GM19240 (cell line): ENCODE measurements around the gene BBX.

Source experiments
- DNase-seq: peaks from one replicate; pipeline ENCODE4 v3.0.0; 2011; ENCODE audit warnings: low spot score; ENCODE audit not compliant: insufficient read length

The BBX gene

DNA sequence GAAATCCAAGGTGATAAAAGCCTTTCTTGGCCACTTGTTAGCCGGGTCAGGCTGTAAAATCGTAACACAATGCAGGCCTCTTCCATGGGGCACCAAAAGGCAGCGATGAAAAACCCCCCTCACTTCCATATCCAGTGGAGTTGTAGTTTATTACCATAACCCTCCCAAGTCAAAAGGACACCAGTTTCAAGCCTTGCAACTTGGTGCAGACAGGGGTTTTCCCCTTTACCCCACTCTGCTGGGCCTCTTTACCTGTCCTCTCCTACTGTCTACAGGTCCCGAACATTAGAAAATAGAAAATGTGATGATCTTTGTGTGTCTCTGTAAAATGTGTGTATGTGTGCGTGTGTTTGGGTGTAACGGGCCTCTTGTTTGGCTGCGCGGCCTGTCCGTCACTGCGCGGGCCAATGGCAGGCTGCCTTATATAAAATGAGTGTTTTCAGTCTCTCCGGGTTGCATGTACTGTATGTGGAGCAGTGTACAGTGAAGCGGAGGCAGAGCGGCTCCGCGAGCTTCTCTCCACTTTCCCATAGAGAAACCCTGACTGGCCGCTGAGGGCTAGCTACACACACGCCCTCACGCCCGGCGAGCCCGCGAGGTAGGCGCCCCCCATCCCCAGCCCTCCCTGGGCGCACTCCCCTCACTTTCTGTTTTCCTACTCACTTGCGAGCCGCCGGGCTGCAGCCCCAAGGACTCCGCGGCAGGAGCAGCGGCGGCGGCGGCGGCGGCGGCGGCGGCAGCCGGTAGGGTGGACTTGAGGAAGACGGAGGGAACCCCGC lies at the start of gene BBX:
Gene BBX (plus strand): TSS at position 453 of the 779 bp plus-strand sequence. CDS start 187,499 bp downstream, outside the sequence.
- DNase-seq, result no peak

- no peak for DNase-seq
Measured at GRCh38 chr3:107476462-107476861, 46.3 kb upstream of the BBX start.

- no peak for DNase-seq
Measured at GRCh38 chr3:107487490-107487889, 35.3 kb upstream of the BBX start.

- no peak for DNase-seq
Measured at GRCh38 chr3:107488942-107489341, 33.8 kb upstream of the BBX start.

DNA sequence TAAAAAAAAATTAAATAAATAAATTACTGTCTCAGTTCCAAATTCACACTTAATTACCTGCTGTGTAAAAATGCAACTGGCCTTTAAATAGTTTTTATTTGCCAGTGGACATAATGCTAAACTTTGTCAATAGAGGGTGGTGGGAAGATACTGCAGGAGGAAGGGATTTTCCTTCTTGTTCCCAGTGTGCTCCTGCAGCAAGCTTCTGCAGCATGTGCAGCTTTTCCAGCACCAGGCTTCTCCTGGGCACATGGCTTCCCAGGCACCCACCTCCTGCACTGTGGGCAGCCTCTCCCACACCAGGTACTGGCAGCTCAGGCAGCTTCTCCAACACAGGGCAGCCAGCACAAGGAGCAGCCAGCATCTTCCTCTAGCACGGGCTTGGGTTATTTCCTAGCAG lies 29.6 kb upstream of the BBX start:
- DNase-seq, result no peak

- DNase-seq, result no peak
Measured at GRCh38 chr3:107496855-107497254, 25.9 kb upstream of the BBX start.

DNA sequence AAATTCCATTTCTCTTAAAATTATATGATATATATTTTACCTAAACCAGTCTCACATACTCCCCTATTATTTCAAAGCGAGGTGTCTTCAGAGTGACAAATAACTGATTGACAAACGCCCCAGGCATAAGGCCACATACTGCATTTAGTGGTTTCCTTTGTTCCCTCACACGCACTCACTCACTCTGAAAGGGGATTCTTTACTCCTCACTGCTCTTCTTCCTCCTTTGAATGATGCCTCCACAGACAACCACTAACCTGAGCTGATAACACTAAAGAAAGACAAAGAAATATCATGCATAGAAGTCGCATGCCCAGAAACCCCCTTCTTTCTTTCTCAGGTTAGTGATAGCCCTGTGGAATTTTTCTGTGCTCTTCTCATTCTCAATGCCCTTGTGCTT lies 24.1 kb upstream of the BBX start:
- DNase-seq, result no peak

DNA sequence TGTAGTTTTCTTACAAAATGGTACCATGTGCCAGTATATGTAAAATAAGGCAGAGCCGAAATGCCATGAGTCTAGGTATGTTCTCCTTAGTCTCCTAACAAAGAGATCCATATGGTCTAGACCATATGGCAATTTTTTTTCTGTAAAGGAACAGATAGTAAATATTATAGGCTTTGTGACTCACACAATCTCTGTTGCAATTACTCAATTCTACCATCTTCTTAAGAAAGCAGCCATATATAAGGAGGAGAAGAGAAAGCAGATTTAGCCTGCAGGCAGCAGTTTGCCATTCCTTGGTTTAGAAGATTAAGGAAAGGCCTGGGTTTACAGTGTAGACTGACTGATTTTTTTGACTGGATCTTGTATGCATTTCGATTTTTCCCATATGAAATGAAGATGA lies 16.3 kb upstream of the BBX start:
- DNase-seq, result no peak

GRCh38 chr3:107508331-107508730 lies 14.4 kb upstream of the BBX start:
- DNase-seq, result no peak

DNA sequence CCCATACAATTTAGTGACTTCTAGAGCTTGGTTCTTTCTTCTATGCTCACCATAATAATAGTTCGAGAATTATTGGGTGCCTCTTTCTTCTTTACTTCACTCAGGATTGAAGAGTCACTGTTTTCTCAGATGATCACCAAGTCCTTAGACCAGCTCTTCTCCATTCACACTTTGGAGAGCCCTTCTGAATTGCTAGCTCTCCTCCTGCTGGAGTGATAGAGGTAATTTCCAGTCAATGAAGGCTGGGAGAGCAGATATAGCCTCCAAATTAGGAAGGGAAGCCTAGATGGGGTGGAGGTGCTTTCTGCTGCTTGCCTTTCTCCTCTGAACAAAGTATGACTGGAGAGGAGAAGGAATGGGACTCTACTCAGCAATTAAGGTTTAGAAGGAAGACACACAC lies 10.7 kb upstream of the BBX start:
- DNase-seq, result no peak

- DNase-seq, result no peak
Measured at GRCh38 chr3:107514453-107514852, 8.3 kb upstream of the BBX start.

DNA sequence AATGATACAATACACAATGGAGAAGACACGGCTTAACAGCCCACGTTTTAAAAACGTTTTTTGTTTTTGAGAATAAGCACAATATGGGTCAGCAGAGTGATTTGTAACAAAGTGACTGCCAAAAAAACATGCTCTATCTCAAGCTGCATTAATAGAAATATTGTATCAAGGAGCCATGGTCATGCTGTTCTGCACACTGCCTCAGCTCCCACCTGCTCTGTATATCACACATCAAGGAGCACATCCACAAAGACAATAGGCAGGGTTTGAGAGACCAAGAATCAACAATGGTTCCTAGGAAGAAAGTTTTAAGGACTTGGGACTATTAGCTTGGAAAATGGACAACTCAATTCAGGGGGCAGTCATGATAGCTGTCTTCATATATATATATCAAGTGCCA lies 6.3 kb upstream of the BBX start:
- no peak for DNase-seq

DNA sequence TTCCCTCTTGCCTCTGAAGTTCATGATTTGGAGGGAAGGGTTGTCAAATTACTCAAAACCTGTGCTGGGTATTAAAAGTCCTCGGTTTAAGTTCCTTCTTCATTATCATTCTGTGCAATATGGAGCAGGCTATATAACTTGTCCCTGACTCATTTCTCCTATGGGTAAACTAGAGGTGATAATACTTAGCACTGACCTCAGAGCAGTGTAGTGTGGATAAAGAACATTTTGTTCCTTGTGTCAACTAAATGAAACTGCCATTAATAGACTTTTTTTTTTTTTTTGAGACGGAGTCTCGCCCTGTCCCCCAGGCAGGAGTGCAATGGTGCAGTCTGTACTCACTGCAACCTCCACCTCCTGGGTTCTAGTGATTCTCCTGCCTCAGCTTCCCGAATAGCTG lies 2.2 kb upstream of the BBX start:
- no peak for DNase-seq

GRCh38 chr3:107521469-107522059 lies 1.2 kb upstream of the BBX start:
- no peak for DNase-seq

DNA sequence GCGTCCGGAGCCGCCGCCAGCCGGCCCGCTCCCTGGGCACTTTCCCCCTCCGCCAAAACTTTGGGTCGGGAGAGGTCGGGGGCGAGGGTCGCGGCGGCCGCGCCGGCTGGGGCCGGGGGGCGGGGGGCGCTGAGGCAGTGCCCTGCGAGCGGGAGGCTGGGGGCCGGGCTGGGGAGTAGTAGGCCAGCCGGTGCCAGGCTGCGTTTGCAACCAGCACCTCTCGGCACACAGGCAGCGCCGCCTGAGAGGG lies 452 bp downstream of the BBX start:
- DNase-seq, result no peak

DNA sequence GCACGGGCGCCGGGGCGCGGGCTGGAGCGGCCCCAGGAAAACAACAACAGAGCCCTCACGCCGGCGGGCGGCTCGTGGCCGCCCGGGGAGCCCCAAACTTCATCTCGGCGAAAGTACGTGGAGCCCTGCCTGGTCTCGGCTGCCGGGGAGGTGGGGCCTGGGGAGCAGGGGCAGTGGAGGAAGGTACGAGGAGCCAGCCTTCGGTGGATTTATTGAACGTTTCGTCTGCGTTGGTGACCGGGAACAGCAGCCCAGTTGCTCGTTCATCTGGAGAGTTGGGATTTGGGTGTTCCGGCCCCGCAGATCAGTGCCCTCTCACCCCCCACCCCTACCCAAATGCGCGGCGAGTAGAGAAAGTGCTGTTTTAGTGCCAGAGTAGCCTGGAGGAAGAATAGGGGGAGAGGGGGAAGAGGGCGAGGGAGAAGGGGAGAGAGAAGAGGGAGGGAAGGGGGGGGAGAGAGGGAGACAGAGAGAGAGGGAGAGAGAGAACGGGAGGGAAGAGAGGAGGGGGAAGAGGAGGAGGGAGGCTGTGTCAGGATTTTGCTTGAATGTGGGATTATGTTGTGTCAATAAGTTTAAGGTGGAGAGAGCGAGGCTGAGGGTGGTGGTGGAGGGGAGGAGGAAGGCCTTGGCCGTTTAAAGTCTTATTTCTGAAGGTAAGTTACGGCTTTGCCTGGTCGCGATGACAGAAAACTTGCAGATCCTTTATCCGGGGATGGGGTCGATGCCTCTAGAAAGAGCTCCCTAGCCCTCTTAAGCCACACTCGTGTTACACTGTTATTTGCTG lies 970 bp downstream of the BBX start:
- DNase-seq, result no peak

DNA sequence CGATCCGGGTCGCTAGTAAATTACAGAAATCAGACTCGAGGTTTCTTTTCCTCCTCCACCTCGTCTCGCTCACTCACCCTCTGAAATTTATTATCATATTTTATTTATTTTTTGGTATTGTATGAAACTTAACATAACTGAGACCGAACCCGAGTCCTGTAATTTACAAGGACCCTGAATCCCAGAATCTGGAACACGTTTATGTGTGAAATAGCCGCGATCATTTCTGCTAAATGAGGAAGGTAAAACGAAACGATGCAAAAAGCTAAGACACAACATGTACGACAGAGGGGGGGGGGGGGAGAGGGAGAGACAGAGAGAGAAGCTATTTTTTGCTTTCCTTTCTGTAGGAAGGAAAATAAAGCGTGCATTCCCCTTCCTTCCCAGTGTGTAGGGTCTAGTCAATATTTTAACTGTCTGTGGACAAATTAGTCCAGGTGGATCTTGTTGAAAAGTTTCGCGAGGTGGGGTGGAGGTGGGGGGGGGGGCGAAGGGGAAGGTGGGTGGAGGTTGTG lies 1.6 kb downstream of the BBX start:
- DNase-seq, result no peak

- no peak for DNase-seq
Measured at GRCh38 chr3:107524841-107525643, 2.3 kb downstream of the BBX start.

- DNase-seq, result no peak
Measured at GRCh38 chr3:107525644-107526305, 3.0 kb downstream of the BBX start.

DNA sequence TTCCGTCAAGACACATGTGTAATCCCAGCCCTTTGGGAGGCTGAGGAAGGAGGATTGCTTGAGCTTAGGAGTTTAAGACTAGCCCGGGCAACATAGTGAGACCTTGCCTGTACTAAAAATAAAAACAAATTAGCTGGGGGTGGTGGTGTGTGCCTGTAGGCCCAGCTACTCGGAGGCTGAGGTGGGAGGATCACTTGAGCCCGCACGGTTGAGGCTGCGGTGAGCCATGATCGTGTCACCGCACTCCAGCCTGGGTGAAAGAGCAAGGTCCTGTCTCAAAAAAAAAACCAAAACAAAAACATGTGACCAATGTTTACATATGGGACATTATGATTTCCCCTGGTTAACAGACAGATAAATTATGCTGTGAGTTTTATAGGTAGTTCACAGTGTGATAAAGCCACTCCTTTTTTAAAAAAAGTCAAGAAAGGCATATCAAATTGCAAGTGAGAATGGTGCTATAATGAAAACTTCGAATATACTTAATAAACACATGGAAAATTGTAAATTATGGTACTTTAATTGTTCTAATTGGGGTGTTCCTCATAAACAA lies 9.2 kb downstream of the BBX start:
- DNase-seq, result no peak

GRCh38 chr3:107540857-107541256 lies 18.1 kb downstream of the BBX start:
- DNase-seq, result no peak
